RWPE1 (cell line): ENCODE measurements around the gene CLDN2.

ENCODE experiments used
- CTCF ChIA-PET: fragments of 350-600 bp; sonication (Branson Sonifier 250); formaldehyde crosslinking; extraction: SDS; loops from one replicate; lab custom pipeline; 2021; lab: Yijun Ruan, JAX
- POLR2A ChIA-PET: fragments of 400-600 bp; formaldehyde crosslinking; extraction: SDS; loops from one replicate; lab custom pipeline; 2020; ENCODE audit warnings: antibody characterized with exemption; ENCODE audit not compliant: low non-redundant PET; lab: Yijun Ruan, JAX
- DNase-seq: peaks from one replicate; pipeline ENCODE4 v3.0.0; 2012; ENCODE audit warnings: low spot score
- H3K27ac ChIP-seq: fragments of 450-650 bp; 2 replicates; pipeline ENCODE4 v1.5.1; 2017
- CTCF ChIP-seq: fragments of 450-650 bp; conservative IDR thresholded peaks from 2 replicates; pipeline ENCODE4 v1.5.1; 2017; ENCODE audit warnings: low read depth, mild to moderate bottlenecking

CLDN2 gene

GRCh38 chrX:106951230-106951629, 31.0 kb downstream of the CLDN2 start:
- no peak for DNase-seq
- CTCF ChIA-PET, result no interaction called here
- TF ChIP-seq CTCF, result no peak
- H3K27ac ChIP-seq, result no peak overlapping the region
- POLR2A ChIA-PET, result no interaction called here

- TF ChIP-seq CTCF, result no peak
- POLR2A ChIA-PET, result no interaction called here
- CTCF ChIA-PET, result interaction anchor here (0.8 kb wide), 1 partner anchor 10 kb away, joined by 3 read pairs; no protein-coding TSS in a partner anchor
- DNase-seq, result no peak
- no peak overlapping the region for H3K27ac ChIP-seq
Measured at GRCh38 chrX:106952089-106952488, 31.9 kb downstream of the CLDN2 start.

DNA sequence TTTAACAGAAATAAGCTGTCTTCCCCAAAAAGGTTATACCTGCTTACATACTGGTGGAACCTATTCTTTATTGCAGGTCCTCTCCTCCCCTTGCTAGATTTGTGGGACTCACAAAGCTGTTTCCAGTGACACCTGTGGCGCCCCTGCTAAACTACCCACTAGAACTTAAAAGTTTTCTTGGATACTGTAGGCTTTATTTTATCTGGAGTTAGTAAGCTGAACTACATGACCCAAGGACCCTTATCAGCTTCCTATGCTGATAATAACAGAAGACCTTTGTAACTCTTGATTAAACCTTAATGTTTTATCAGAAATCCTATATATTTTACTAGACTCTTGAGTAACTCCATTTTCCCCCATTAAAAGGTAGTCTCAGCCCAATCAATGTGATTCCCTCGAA, 32.3 kb downstream of the CLDN2 start:
- no peak for DNase-seq
- POLR2A ChIA-PET, result no interaction called here
- CTCF ChIA-PET, result interaction anchor here (0.8 kb wide), 1 partner anchor 11 kb away, joined by 3 read pairs; no protein-coding TSS in a partner anchor
- no peak overlapping the region for H3K27ac ChIP-seq
- TF ChIP-seq CTCF, result no peak

- CTCF ChIA-PET, result interaction anchor here (0.8 kb wide), 1 partner anchor 11 kb away, joined by 3 read pairs; no protein-coding TSS in a partner anchor
- POLR2A ChIA-PET, result no interaction called here
- peak; percentile 5 for DNase-seq
- H3K27ac ChIP-seq, result no peak overlapping the region
- TF ChIP-seq CTCF, result peak; percentile 37; the same call in 1 of the 2 replicates
Measured at GRCh38 chrX:106952988-106953387, 32.8 kb downstream of the CLDN2 start.

GRCh38 chrX:106954041-106954440, 33.8 kb downstream of the CLDN2 start:
- POLR2A ChIA-PET, result no interaction called here
- no peak overlapping the region for H3K27ac ChIP-seq
- TF ChIP-seq CTCF, result no peak
- DNase-seq, result no peak
- CTCF ChIA-PET, result interaction anchor here (0.6 kb wide), 1 partner anchor 407 kb away, joined by 3 read pairs; no protein-coding TSS in a partner anchor

- CTCF ChIA-PET, result no interaction called here
- POLR2A ChIA-PET, result no interaction called here
- TF ChIP-seq CTCF, result no peak
- no peak overlapping the region for H3K27ac ChIP-seq
- DNase-seq, result no peak
Measured at GRCh38 chrX:106955004-106955772, 35.0 kb downstream of the CLDN2 start.
